Adipose tissue (tissue), 3 donors: ENCODE data around the gene NPIPB4. TPM values are rescaled to one million over a fixed set of nuclear protein-coding genes. Genes with fewer than 3 reads are reported as not detected.
"Not testable (repeated sequence)": the region's sequence is repeated elsewhere in the genome, so short reads cannot be mapped to it uniquely, and the experiment has no call there.

Experiments used
- H3K27ac ChIP-seq: one replicate; pipeline ENCODE4 v1.5.1; 2013; ENCODE audit warnings: low read depth, low read length
- WGBS, 3 donors: extraction: QIAGEN DNeasy Blood & Tissue Kit; methylation state at CpG; one replicate each; pipeline ENCODE4 v1.1.7; 2013; 5-methylcytosine and 5-hydroxymethylcytosine counted together
- polyA plus RNA-seq, 3 donors: library from polyadenylated mRNA; stranded (reverse); fragments of 200-250 nt; gene quantifications; one replicate each; pipeline ENCODE4 v1.2.3, GENCODE V29; 2013
- donor health status: healthy with polysubstance abuse.
- donor health status: Bipolar disorder and iron deficiency.
- donor health status: healthy.

Gene NPIPB4
- polyA plus RNA-seq, 3 donors: 12.2 to 16.0 (median 14.1) TPM

GRCh38 chr16:21793310-21793709 is 64.2 kb downstream of the NPIPB4 start:
- H3K27ac ChIP-seq: not testable (repeated sequence)
- 49 to 83% (median 50%) methylated on average over 2 of the region's 3 CpGs for WGBS, 3 donors

- H3K27ac ChIP-seq: not testable (repeated sequence)
- 4 to 61% (median 12%) methylated on average over 1 of the region's 1 CpG for WGBS, 3 donors
Observed at GRCh38 chr16:21790506-21790905, 67.0 kb downstream of the NPIPB4 start.

Other genes with a start within 250 kb of the NPIPB4 start
- 1 to 10 TPM in 2 of 3 donors, under 1 TPM in 1; 0.32 to 4.6 (median 3.8) TPM for gene IGSF6, start 205.1 kb downstream of the NPIPB4 start, polyA plus RNA-seq
- gene OTOA, start 193.8 kb downstream of the NPIPB4 start, polyA plus RNA-seq: under 1 TPM in 2 of 3 donors, not detected in 1; 0.03 to 0.34 TPM
- 100 to 1,000 TPM in 2 of 3 donors, 10 to 100 TPM in 1; 93.8 to 219 (median 138) TPM for gene UQCRC2, start 95.6 kb upstream of the NPIPB4 start, polyA plus RNA-seq
- not detected for gene PDZD9, start 143.4 kb upstream of the NPIPB4 start, polyA plus RNA-seq
- 10 to 100 TPM in 1 of 3 donors, 1 to 10 TPM in 2; 4.7 to 10.0 (median 9.9) TPM for gene MOSMO, start 150.4 kb upstream of the NPIPB4 start, polyA plus RNA-seq
- gene VWA3A, start 234.8 kb upstream of the NPIPB4 start, polyA plus RNA-seq: under 1 TPM; 0.03 to 0.34 (median 0.13) TPM